GM21423 (cell line): Measurements from ENCODE around the gene ATXN1.
"Not testable (repeated sequence)": the region's sequence is repeated elsewhere in the genome, so short reads cannot be mapped to it uniquely, and the experiment has no call there.

Experiments
- ATAC-seq: cut with Tn5 transposase; IDR thresholded peaks from one replicate; pipeline ENCODE4 v1.9.1; 2021; ENCODE audit warnings: mild to moderate bottlenecking, moderate library complexity; ENCODE audit not compliant: unreplicated experiment

The ATXN1 gene

DNA sequence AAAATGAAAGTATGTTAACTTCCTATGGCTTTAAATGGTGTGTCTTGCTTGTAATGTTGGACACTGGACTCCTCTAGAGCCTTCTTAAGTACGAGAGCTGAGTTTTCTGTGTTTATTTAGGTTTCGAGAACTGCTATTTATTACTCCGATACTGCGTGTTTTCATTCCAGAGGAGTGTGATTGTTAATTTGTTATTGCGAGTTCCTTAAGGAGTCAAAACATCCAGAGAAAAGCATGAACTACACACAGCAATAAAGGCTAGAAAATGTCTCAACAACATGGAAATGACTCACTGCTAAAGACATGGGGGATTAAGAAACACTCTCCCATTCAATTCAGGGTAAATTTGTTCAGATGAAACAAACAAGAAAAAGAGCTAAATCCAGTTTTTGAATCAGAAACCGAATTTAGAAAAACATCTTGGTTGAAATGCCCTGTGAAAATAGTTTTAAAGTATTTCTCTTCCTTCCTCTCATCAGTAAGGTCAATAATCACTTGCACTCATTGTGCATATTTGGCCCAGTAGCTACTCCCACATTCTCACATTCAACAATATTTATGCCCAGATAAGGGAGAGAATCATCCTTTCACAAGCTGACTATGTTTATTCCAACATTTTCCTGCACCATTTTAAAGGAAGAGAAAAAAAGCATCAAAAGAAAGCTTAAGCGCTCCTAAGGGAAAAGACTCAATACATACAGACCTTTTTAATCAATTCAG lies 36.0 kb downstream of the ATXN1 start:
- no peak for ATAC-seq

GRCh38 chr6:16723826-16724225 lies 37.4 kb downstream of the ATXN1 start:
- no peak for ATAC-seq

DNA sequence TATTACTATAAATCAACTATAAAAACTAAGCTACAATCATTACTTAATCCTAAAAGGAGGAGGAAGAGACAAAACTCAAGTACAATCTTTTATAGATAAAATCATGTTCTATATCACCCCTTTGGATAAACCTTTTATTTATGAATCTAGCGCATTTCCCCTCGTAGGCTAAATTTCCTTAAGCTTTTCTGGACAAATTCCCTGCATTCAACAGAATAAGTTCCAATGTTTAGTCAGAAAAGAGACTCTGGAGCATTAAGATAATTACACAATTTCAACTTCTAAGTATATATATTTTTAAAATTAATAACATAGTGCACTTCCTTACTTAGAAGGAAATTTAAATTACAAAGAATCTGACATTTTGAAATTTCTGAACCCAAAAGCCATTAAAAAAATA lies 37.9 kb downstream of the ATXN1 start:
- no peak for ATAC-seq

- no peak for ATAC-seq
Measured at GRCh38 chr6:16722630-16723029, 38.6 kb downstream of the ATXN1 start.

DNA sequence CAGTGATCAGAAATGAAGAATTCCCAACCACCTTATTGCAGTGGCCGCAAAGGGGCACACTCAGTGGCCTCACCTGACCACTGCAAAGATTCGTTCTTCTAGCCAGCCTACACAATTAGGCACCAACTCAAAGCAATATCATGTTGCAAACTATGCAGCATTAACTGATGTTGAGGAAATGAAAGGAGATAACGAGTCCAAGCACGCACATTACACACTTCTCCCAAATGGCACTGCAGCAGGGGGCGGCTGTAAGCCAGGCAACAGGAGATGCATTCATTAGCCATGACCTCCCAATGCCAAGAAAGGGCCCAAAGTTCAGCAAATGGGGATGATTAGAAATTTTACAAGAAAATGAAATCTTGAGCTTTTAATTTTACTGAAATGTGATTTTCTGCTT lies 39.3 kb downstream of the ATXN1 start:
- no peak for ATAC-seq

GRCh38 chr6:16720861-16721260 lies 40.4 kb downstream of the ATXN1 start:
- ATAC-seq = no peak

DNA sequence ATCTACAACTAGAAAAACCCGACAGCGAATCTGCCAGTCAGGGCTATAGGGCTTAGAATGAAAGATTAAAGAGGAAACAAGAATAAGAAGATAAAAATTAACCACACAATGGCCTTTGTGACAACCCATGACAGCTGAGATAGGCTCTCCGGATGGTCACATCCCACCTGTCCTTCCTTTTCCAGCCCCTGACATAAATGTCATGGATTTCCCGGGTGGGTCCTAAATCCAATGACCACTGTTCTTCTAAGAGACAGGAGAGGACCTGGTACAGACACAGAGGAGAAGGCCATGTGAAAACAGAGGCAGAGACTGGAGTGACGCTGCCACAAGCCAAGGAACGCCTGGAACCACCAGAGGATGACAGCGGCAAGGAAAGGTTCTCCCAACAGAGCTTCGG lies 41.8 kb downstream of the ATXN1 start:
- ATAC-seq = no peak

- no peak for ATAC-seq
Measured at GRCh38 chr6:16718356-16718755, 42.9 kb downstream of the ATXN1 start.

- no peak for ATAC-seq
Measured at GRCh38 chr6:16717275-16717942, 43.9 kb downstream of the ATXN1 start.

DNA sequence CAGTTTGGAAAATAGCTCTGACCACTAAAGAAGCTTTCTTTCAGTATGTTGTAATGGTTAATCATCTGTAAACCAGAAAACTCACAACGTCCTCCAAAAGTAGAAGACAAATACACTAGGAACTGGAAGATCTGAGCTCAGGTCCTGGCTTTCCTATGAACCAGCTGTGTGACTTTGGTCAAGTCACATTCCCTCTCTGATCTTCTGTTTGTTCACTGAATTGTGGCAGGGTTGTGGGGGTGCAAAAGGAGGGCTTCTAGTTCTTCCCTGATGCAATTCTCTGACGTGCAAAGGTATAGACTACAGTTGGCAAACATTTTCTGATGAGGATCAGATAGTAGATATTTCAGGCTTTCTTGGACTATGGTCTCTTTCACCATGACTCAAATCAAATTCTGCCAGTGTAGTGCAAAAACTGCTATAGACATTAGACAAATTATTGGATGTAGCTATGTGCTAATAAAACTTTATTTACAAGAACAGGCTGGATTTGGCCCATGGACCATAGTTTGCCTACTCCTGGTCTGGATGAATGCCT lies 44.9 kb downstream of the ATXN1 start:
- ATAC-seq = no peak

DNA sequence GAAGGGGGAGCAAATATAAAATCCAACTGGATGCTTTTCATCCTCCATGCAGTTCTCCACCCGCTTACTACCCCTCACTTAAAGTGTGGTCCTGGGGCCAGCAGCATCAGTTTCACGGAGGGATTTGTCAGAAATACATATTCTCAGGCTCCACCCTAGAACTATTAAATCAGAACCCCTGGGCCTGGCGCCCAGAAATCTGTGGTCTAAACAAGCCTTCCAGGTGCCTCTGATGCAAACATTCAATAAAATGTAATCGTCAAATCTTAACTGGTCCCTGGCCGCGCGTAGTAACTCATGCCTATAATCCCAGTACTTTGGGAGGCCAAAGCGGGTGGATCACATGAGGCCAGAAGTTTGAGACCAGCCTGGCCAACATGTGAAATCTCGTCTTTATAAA lies 47.7 kb downstream of the ATXN1 start:
- no peak for ATAC-seq

DNA sequence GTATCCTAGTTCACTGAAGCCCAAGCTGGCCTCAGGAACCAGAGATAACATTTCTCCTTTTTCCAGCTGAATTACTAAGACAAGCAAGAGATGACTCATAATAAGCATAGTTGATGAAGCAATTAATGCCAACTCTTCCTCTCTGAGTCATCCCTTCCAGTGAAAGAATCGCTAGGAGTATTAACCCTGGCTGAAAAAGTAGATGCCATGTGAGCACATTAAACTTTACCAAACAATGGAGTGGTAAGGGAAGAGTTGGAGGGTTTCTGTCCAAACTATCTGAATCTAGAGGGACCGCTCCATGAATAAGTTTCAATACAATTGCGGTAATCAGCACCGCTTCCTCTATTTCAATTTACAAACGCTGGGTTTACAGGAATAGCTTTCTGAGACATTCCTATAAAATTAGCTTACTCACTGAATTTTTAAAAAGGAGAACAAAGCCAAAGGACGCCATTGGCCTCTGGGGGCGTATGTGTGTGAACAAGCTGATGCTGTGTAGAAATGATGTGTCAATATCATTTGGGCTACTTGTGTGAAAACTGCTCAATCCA lies 48.3 kb downstream of the ATXN1 start:
- no peak for ATAC-seq

DNA sequence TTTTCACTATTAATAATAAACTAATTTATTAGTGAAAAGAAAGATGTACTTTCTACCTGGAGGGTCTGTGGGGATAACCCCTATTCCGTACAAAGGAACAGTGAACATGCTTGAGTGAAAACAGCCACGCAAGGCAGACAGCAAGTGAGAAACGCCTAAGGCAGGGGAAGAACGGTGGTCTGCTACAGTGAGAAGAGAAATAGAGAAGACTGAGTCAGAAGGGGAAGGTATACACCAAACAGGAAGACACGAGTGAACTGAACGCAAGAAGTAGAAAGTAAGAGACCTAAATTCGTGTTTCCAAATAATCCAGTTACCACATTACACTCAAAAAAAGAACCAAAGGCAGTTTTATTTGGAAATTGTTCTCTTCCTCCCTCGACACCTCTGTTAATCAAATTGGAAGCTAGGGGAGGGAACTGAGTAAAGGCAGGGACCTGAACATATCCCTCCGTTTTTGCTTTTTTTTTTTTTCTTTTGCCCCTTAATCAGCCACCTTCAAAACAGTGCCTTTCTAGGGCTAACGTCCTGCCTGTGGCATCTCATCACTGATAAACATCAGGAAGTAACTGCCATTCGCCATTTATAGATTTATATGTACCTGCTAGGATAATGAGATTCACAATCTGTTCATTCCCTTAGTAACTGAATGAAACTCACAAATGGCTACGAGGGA lies 48.9 kb downstream of the ATXN1 start:
- peak; percentile 77 for ATAC-seq

- no peak for ATAC-seq
Measured at GRCh38 chr6:16711546-16712254, 49.6 kb downstream of the ATXN1 start.

DNA sequence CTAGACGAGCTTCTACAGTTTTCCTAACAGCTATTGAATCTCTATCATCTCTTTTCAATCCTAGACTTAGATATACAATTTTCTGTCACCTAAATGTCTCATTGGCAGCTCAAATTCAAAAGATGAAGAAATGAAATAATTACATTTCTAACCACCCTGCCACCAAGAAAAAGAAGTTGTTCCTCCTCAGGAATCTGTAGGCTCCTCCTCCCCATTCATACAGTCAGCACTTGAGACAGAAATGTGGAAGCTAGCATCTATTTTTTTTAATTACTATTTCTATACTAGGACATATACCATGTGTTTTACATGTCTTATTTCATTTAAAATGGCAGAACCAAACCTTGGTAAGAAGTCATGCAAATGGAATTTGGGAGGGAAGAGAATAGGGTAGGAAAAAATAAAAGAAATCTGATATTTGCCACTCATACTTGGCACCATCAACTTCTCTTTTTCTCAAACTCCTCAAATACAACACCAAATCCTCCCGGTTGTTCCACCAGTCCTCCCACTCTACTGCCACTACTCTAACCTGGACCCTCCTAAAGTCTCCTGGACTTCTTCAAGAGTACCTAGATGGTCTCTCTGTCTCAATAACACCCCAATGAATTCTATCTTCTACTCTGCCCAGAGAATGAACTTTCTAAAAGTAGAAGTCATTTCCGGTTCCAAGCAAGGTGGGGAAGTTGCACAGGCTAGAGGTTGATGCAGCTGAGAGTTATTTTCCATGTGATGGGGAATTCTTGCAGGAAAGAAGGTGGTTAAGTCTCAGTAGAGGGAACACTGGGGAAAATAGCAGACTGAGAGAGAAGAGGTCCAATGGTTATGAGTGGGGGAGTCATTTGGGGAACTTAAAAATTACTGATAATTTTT lies 54.1 kb downstream of the ATXN1 start:
- peak; percentile 62 for ATAC-seq

DNA sequence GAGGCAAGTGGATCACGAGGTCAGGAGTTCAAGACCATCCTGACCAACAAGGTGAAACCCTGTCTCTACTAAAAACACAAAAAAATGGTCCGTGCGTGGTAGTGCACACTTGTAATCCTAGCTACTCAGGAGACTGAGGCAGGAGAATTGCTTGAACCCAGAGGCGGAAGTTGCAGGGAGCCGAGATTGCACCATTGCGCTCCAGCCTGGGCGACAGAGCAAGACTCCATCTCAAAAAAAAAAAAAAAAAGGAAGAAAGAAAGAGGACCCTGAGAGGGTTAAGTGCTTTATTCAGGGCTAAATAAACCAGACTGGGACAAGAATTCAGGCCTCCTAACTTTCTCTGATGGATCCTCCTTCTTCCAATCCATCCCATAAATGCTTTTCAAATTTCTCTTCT lies 54.8 kb downstream of the ATXN1 start:
- ATAC-seq = not testable (repeated sequence)

DNA sequence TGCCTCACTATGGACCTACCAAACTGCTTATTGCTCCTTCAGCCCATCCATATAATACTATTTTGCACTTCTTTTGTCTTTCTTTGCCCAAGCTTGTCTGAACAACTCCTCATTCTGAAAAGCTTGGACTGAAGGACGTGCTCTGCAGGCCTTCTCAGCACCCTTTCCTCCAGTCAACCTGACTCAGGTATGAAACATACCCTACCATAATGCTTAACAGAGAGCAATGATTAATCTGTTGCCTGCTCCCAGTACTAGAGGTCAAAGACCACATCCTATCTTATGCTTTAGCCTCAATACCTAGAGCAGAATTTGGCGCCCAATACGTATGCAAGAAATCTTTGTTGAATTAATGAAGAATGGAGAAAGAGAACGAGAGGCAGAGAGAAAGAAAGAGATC lies 55.2 kb downstream of the ATXN1 start:
- no peak for ATAC-seq

GRCh38 chr6:16705081-16705993 lies 55.9 kb downstream of the ATXN1 start:
- no peak for ATAC-seq
